Fibroblast of villous mesenchyme (primary cell): ENCODE results near the gene HOXA3. TPM values are rescaled to one million over a fixed set of nuclear protein-coding genes. Genes with fewer than 3 reads are reported as not detected.

ENCODE experiments used
- DNase-seq: peaks from one replicate; pipeline ENCODE4 v3.0.0-alpha.2; 2010; ENCODE audit warnings: low read depth
- H3K4me3 ChIP-seq: 2 replicates; pipeline ENCODE4 v1.5.1; 2011; ENCODE audit warnings: low read depth, mild to moderate bottlenecking, low read length
- total RNA-seq: library from RNA; depleted of rRNA; stranded (reverse); fragments of >200 nt; gene quantifications from 2 replicates; pipeline ENCODE4 v1.2.3, GENCODE V29; 2012
- TF ChIP-seq, protein P1 (sequence below): IDR thresholded peaks from 2 replicates; pipeline ENCODE4 v1.5.1; 2012; ENCODE audit warnings: low read depth, mild to moderate bottlenecking, low read length; ENCODE audit not compliant: insufficient read depth

HOXA3 gene
- total RNA-seq, 1 donor, result 11.7 TPM

DNA sequence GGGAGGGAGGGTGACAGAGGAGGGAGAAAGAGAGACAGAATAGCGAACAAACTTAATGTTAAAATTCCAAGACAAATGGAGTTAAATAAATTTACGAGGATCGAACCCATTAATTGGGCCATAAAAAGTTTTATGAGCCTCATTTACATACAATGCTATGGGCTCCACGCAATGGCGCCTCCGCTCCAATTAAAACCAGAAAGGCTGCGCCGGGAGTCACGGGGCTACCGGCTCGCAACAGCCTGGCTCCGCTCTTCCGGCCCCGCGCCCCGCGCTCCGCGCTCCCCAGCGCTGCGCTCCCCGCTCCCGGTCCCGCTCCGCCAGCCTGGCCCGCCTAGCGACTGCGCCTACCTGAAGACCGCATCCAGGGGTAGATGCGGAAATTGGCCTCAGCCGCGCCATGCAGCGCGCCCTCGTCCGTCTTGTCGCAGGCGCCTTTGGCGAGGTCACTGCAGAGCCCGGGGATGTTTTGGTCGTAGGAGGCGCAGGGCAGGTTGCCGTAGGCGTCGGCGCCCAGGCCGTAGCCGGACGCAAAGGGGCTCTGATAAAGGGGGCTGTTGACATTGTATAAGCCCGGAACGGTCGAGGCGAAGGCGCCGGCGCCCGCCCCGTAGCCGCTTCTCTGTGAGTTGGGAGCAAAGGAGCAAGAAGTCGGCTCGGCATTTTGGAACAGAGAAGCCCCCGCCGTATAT, 3.6 kb upstream of the HOXA3 start:
- H3K4me3 ChIP-seq, result peak overlapping the region; percentile 60
- TF ChIP-seq, protein P1, sequence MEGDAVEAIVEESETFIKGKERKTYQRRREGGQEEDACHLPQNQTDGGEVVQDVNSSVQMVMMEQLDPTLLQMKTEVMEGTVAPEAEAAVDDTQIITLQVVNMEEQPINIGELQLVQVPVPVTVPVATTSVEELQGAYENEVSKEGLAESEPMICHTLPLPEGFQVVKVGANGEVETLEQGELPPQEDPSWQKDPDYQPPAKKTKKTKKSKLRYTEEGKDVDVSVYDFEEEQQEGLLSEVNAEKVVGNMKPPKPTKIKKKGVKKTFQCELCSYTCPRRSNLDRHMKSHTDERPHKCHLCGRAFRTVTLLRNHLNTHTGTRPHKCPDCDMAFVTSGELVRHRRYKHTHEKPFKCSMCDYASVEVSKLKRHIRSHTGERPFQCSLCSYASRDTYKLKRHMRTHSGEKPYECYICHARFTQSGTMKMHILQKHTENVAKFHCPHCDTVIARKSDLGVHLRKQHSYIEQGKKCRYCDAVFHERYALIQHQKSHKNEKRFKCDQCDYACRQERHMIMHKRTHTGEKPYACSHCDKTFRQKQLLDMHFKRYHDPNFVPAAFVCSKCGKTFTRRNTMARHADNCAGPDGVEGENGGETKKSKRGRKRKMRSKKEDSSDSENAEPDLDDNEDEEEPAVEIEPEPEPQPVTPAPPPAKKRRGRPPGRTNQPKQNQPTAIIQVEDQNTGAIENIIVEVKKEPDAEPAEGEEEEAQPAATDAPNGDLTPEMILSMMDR, result no peak
- peak; percentile 45 for DNase-seq

DNA sequence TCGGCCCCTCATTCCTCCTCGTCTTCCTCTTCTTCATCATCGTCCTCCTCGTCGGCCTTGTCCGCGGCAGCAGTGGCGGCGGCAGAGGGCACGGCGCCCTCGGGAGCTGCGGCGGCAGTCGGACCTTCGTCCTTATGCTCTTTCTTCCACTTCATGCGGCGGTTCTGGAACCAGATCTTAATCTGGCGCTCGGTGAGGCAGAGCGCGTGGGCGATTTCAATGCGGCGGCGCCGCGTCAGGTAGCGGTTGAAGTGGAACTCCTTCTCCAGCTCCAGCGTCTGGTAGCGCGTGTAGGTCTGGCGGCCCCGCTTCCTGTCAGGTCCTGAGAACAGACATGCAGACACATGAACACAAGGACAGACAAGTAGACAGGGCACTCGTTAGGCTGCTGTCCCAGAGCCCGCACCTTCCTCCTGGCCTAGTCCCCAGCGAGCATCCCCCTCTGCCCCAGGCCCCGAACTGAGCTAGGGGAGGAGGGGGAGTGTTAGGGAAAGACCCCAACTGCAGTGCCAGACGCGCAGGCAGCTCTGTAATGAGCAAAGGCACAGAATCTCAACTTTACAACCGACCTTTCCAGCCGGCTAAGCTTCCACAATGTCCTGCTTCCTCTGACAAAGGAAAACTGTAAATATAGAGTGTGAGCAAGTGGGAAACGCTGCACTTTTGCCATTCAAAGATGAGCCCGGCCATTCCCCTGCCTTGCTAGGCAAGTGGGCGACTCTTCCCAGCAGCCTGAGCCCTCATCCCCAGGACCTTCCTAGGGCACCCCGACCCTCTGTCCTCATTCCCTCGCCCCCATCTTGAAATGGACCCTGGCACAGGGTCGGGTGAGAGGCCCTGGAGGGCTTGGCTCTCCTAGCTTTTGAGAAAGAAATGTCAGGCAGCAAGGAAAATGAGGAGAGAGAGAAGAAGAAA, 2.8 kb upstream of the HOXA3 start:
- TF ChIP-seq, protein P1, result no peak
- DNase-seq, result peak; percentile 61
- H3K4me3 ChIP-seq, result peak overlapping the region; percentile 60

DNA sequence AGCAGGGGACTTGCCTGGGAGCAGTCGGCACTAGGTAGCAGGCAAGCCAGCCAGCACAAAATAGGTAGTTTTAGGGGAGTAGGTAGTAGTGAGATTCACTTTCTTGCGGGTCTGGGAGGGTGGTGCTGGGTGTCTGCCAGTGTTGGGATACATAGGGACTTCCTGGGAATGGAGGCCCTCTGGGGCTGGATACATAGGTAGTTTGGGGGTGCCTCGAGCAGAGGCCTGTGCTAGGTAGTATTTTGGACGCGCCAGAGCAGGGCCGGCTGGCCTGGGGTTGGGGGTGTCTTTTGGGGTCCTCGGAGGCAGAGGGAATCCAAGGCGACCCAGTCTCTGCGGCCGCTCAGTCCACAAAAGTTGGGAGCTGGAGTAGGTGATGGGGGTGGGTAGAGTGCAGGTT, 2.0 kb upstream of the HOXA3 start:
- no peak overlapping the region for H3K4me3 ChIP-seq
- no peak for DNase-seq
- TF ChIP-seq, protein P1, result no peak

DNA sequence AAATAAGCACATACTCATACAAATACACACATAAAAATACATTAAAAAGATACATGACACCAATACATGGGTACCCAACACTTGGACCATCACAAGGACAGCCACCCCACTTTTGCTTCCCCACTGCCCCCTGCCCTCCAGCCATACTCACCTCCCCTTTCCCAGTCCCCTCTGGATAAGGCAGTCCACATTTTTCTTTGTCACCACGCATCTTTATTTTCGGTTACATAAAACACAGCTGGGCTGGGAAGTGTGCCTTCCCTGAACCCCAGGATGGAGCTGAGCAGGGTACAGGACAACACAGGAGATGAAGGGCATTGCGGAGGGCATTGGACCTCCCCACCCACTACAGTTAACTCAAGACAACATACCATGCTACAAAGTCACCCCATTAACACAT, 1.1 kb upstream of the HOXA3 start:
- no peak overlapping the region for H3K4me3 ChIP-seq
- TF ChIP-seq, protein P1, result no peak
- DNase-seq, result no peak

DNA sequence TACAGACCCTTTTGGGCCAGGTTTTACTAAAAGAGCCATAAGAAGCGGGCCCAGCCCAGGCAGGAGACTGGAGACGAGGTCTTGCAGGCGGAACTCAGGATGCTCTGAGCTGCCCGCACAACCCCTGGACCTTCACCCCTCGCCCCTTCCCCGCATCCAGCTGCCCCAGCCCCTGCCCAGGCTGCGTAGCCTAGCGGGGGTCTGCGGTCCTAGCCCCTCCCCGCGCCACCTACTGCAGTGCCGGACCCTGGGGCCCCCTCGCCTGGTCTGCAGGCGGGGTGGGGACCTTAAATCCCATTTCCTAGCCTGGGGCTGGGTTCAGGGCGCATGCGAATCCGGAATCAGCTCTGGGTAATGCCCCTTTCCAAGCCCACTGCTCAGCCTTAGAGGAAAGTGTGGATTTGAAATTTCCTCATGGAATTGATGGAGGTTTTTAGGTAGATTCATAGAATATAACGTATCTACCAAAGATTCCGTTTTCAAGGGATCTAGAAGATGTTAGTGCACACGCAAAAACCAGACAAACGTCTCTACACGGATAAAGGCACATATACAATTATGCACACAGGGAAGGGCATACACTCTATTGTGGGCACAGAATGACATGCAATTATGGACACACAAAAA, 546 bp upstream of the HOXA3 start:
- TF ChIP-seq, protein P1, result no peak
- peak overlapping the region; percentile 77 for H3K4me3 ChIP-seq
- no peak for DNase-seq

DNA sequence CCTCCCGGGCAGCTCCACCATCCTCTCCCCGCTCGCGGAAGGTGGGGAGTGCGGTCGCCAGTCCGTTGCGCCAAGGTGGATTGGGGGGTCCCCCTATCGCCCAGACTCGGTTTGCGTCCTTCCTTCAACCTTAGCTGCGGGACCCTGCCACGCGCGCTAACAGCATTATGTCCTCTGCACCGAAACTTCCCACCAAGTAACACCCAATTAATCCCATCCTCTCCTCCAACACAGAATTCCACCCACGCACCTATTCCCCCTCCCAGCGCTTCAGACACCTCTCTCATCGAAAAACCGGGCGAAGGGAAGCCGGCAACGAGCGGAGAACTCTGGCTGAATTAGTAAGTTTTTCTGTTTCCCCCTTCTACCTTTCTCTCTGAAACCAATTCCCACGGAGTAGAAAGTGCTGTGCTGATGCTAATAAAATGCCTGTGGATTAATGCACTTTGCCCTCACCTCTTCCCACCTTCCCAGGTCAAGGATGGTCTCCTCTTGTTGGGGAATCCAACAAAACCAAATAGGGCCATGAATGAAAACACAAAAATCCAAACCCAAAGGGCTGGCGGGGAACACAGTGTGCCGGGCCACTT, 947 bp downstream of the HOXA3 start:
- H3K4me3 ChIP-seq, result peak overlapping the region; percentile 77
- no peak for DNase-seq
- TF ChIP-seq, protein P1, result no peak
